OCI-LY1 (cell line): ENCODE measurements around the gene ZNF668.

Experiments used
- H2AFZ ChIP-seq: fragments of 200-600 bp; sonication (generic), shearing (Covaris generic); 2 replicates; pipeline ENCODE4 v1.6.0; 2014; ENCODE audit warnings: antibody characterized with exemption, mild to moderate bottlenecking, low read length
- H3F3A ChIP-seq: fragments of 200-600 bp; sonication (generic), shearing (Covaris generic); 2 replicates; pipeline ENCODE4 v1.6.0; 2014; ENCODE audit warnings: mild to moderate bottlenecking, antibody characterized with exemption, low read length, moderate library complexity; ENCODE audit not compliant: insufficient read depth
- H3K27ac ChIP-seq: fragments of 200-600 bp; sonication (generic); 2 replicates; pipeline ENCODE4 v1.5.1; 2014; ENCODE audit warnings: low read length, mixed run types, mild to moderate bottlenecking, low read depth; ENCODE audit not compliant: poor library complexity, severe bottlenecking
- H3K27me3 ChIP-seq: fragments of 200-600 bp; sonication (generic); 2 replicates; pipeline ENCODE4 v1.6.0; 2014; ENCODE audit warnings: antibody characterized with exemption, mild to moderate bottlenecking, low read length, moderate library complexity; ENCODE audit not compliant: insufficient read depth
- H3K36me3 ChIP-seq: fragments of 200-600 bp; sonication (generic); 2 replicates; pipeline ENCODE4 v1.6.1; 2014; ENCODE audit warnings: mild to moderate bottlenecking, antibody characterized with exemption, low read length, moderate library complexity, mixed read lengths; ENCODE audit not compliant: insufficient read depth
- H3K4me1 ChIP-seq: fragments of 200-600 bp; sonication (generic); 2 replicates; pipeline ENCODE4 v1.5.1; 2014; ENCODE audit warnings: mild to moderate bottlenecking, low read length, moderate library complexity; ENCODE audit not compliant: insufficient read depth, severe bottlenecking
- H3K4me2 ChIP-seq: fragments of 200-600 bp; sonication (generic), shearing (Covaris generic); 2 replicates; pipeline ENCODE4 v1.6.1; 2014; ENCODE audit warnings: low read length
- H3K4me3 ChIP-seq: fragments of 200-600 bp; sonication (generic); 2 replicates; pipeline ENCODE4 v1.5.1; 2014; ENCODE audit warnings: low read length, low read depth, mild to moderate bottlenecking, mixed read lengths; ENCODE audit not compliant: poor library complexity, severe bottlenecking
- H3K79me2 ChIP-seq: fragments of 200-600 bp; shearing (Covaris generic); 2 replicates; pipeline ENCODE4 v1.6.1; 2016; ENCODE audit warnings: mixed run types, low read length, mixed read lengths; ENCODE audit not compliant: insufficient read depth
- H3K9ac ChIP-seq: fragments of 200-600 bp; sonication (generic), shearing (Covaris generic); 2 replicates; pipeline ENCODE4 v1.6.1; 2014; ENCODE audit warnings: mild to moderate bottlenecking, low read length, mixed read lengths
- H3K9me2 ChIP-seq: fragments of 200-600 bp; sonication (generic), shearing (Covaris generic); 2 replicates; pipeline ENCODE4 v1.6.1; 2014; ENCODE audit warnings: low read depth, mild to moderate bottlenecking, low read length, mixed read lengths
- H3K9me3 ChIP-seq: fragments of 200-600 bp; shearing (Covaris generic); 2 replicates; pipeline ENCODE4 v1.6.1; 2014; ENCODE audit warnings: low read length, mixed read lengths
- H4K20me1 ChIP-seq: fragments of 200-600 bp; sonication (generic), shearing (Covaris generic); 2 replicates; pipeline ENCODE4 v1.6.0; 2016; ENCODE audit warnings: mild to moderate bottlenecking, low read length; ENCODE audit not compliant: insufficient read depth
- CTCF ChIP-seq: fragments of 200-600 bp; sonication (generic), shearing (Covaris generic); IDR thresholded peaks from 2 replicates; pipeline ENCODE4 v1.5.1; 2017; ENCODE audit warnings: mild to moderate bottlenecking, antibody characterized with exemption, low read length, moderate library complexity, mixed read lengths
- EZH2 ChIP-seq: fragments of 200-600 bp; sonication (generic), shearing (Covaris generic); IDR thresholded peaks from 2 replicates; pipeline ENCODE4 v1.8.0; 2017; ENCODE audit warnings: borderline replicate concordance, mixed run types, mild to moderate bottlenecking, antibody characterized with exemption, low read length, moderate library complexity, mixed read lengths

ZNF668 gene

DNA sequence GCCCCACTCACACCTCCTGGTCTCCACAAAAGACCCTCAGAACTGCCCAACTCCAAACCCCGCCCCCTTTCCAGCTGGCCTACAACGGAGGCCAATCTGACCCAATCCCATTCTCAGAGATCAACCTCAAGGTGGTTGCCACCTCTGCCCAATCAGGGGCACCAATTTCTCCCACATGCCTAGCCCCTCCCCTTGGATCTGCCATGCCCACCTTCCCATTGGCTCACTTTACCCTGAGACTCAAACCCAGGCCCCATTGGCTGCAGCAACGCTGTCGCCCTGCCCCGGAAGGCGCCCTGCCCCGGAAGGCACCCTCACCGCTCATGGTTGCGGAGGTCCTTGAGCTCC lies 10.6 kb downstream of the ZNF668 start:
- no peaks in the 10 kb centered on the region for H4K20me1 ChIP-seq
- no peaks in the 10 kb centered on the region for H3K9me2 ChIP-seq
- no peaks in the 10 kb centered on the region for H3F3A ChIP-seq
- H3K79me2 ChIP-seq, result 0 out of 2 replicates have a peak, but pooled peaks cover 2% of the 10 kb centered on the region
- no peak overlapping the region for H3K4me2 ChIP-seq
- no peaks in the 10 kb centered on the region for H3K9me3 ChIP-seq
- no peak overlapping the region for H3K27ac ChIP-seq
- no peak overlapping the region for H3K9ac ChIP-seq
- no peak overlapping the region for H2AFZ ChIP-seq
- no peak for TF ChIP-seq EZH2
- no peak for TF ChIP-seq CTCF
- H3K36me3 ChIP-seq, result peaks cover 28% of the 10 kb centered on the region
- no peaks in the 10 kb centered on the region for H3K4me1 ChIP-seq
- H3K27me3 ChIP-seq, result no peaks in the 10 kb centered on the region
- no peak overlapping the region for H3K4me3 ChIP-seq

- Histone ChIP-seq H3K27me3 (no peaks in the 10 kb centered on the region), H3K9ac (no peak overlapping the region), H2AFZ (no peak overlapping the region), H3K27ac (no peak overlapping the region), H3K9me2 (no peaks in the 10 kb centered on the region), H3K4me3 (no peak overlapping the region), H3K4me2 (no peak overlapping the region), H3K36me3 (peaks cover 28% of the 10 kb centered on the region), H3K79me2 (no peaks in the 10 kb centered on the region), H3F3A (no peaks in the 10 kb centered on the region), H3K4me1 (no peaks in the 10 kb centered on the region), H4K20me1 (no peaks in the 10 kb centered on the region), H3K9me3 (no peaks in the 10 kb centered on the region)
- TF ChIP-seq CTCF (no peak), EZH2 (no peak)
These were observed 12.1 kb downstream of the ZNF668 start for GRCh38 chr16:31061813-31062440.

- Histone ChIP-seq H3K36me3 (peaks cover 28% of the 10 kb centered on the region), H3K27me3 (no peaks in the 10 kb centered on the region), H3K9ac (no peak overlapping the region), H3K9me2 (no peaks in the 10 kb centered on the region), H3K4me2 (no peak overlapping the region), H4K20me1 (no peaks in the 10 kb centered on the region), H2AFZ (no peak overlapping the region), H3K4me1 (no peaks in the 10 kb centered on the region), H3K9me3 (no peaks in the 10 kb centered on the region), H3K27ac (no peak overlapping the region), H3F3A (no peaks in the 10 kb centered on the region), H3K4me3 (no peak overlapping the region), H3K79me2 (no peaks in the 10 kb centered on the region)
- TF ChIP-seq EZH2 (no peak), CTCF (no peak)
These were observed 12.8 kb downstream of the ZNF668 start for GRCh38 chr16:31061126-31061812.
